SKM-1 (cell line): Measurements from ENCODE around the gene TOLLIP.

ENCODE experiments used
- DNase-seq: peaks from one replicate; lab custom pipeline; 2025; ENCODE audit not compliant: unreplicated experiment; lab: John Stamatoyannopoulos, UW

Gene TOLLIP

DNA sequence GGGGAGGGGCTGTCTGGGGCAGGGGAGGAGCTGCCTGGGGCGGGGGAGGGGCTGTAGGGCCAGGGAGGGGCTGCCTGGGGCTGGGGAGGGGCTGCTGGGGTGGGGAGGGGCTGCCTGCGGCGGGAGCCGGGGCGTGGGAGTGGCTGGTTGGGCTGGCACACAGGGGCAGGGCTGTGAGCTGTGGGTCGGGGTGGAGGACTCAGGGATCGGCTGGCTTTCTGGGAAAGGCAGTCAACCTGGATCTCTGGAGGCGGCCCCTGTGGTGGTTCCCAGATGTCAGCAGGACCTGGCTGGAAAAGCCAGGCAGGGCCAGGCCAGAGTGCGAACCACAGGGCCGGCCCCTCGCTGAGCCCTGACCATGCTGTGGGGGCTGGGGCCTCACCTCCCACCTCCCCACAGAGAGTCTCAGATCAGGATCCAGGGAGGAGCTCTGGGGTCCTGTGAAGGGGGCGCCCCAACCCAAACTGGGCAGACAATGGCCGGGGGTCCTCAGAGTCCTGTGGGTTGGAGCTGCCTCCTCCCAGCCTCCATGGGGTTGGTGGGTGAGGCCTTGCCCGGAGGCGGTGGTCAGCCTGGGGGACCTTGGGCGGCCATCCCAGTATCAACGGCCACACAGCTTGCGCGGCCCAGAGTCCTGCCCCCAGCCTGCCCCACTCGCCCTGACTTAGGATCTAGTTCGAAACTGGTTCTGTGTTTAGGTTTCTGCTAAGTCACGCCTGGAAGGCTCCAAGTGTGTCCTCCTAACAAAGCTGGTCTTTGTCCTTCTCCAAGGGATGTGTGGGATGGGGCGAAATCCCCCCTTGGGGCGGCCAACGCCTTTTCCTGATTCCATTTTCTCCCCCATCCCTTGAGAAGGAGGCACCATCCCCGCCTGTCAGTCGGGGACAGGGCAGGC is 84.7 kb downstream of the TOLLIP start:
- DNase-seq = no peak
